HG02610 (cell line): ENCODE results near the gene THSD7A.

Source experiments
- ATAC-seq: cut with Tn5 transposase; IDR thresholded peaks from one replicate; pipeline ENCODE4 v1.9.1; 2021; ENCODE audit warnings: mild to moderate bottlenecking, moderate library complexity; ENCODE audit not compliant: unreplicated experiment

Gene THSD7A

GRCh38 chr7:11818281-11818680, 13.7 kb downstream of the THSD7A start:
- no peak for ATAC-seq

- ATAC-seq, result no peak
These were observed 14.8 kb downstream of the THSD7A start for GRCh38 chr7:11817111-11817740.

- no peak for ATAC-seq
These were observed 20.3 kb downstream of the THSD7A start for GRCh38 chr7:11811709-11812108.

- no peak for ATAC-seq
These were observed 21.9 kb downstream of the THSD7A start for GRCh38 chr7:11810043-11810625.

GRCh38 chr7:11807000-11807399, 25.0 kb downstream of the THSD7A start:
- no peak for ATAC-seq

- ATAC-seq, result no peak
These were observed 27.4 kb downstream of the THSD7A start for GRCh38 chr7:11804621-11805020.

GRCh38 chr7:11795231-11795630, 36.8 kb downstream of the THSD7A start:
- ATAC-seq, result no peak

GRCh38 chr7:11792166-11792565, 39.8 kb downstream of the THSD7A start:
- ATAC-seq, result no peak

DNA sequence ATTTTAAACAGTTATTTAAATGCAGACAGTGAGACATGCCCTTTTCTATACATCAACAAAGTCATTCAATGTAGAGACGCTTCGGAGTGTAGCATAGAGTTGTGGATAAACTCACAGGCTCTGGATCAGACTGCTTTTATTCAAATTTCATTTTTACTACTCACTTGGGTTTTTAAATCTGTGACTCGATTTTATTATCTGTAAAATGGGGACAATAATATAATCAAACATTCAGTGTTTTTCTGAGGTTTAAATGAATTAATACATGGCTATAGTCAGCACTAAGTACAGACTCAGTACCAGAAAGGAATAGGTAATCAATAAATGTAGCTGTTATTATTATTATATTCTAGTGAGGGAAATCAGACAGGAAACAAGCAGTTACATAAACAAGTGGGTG, 43.4 kb downstream of the THSD7A start:
- no peak for ATAC-seq

- ATAC-seq, result no peak
These were observed 44.5 kb downstream of the THSD7A start for GRCh38 chr7:11787534-11787933.

DNA sequence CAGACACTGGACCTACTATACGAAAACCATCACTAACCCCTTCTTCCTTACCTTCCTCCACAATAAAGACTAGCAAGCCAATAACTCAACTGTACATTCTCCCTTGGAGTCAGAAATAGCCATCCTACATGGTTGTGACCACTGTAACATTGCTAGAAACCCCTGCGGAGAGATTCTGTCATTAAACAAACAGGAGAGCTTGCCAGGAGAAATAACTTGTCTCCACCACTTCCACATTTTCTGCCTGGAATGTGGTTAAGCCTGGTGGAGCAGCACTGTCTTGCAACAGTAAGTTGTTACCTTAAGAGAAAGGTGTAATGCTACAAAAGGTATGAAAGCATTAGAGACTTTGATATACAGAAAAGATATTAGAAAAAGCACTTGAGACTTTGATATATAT, 45.8 kb downstream of the THSD7A start:
- ATAC-seq, result no peak

GRCh38 chr7:11784769-11785536, 47.0 kb downstream of the THSD7A start:
- ATAC-seq, result no peak

GRCh38 chr7:11779864-11780674, 51.9 kb downstream of the THSD7A start:
- no peak for ATAC-seq

GRCh38 chr7:11776039-11776438, 56.0 kb downstream of the THSD7A start:
- no peak for ATAC-seq

GRCh38 chr7:11775401-11775800, 56.6 kb downstream of the THSD7A start:
- ATAC-seq, result no peak

GRCh38 chr7:11768263-11768662, 63.7 kb downstream of the THSD7A start:
- ATAC-seq, result no peak

GRCh38 chr7:11767148-11767547, 64.8 kb downstream of the THSD7A start:
- no peak for ATAC-seq

GRCh38 chr7:11760372-11760771, 71.6 kb downstream of the THSD7A start:
- ATAC-seq, result no peak

GRCh38 chr7:11758627-11759111, 73.3 kb downstream of the THSD7A start:
- no peak for ATAC-seq

GRCh38 chr7:11757153-11757552, 74.8 kb downstream of the THSD7A start:
- ATAC-seq, result no peak

- ATAC-seq, result no peak
These were observed 77.1 kb downstream of the THSD7A start for GRCh38 chr7:11754933-11755332.
